B cell (primary cell): ENCODE data around the gene CCNT2. TPM values are rescaled to one million over a fixed set of nuclear protein-coding genes. Genes with fewer than 3 reads are reported as not detected.

Source experiments
- ATAC-seq: fragments of 200-7000 bp; cut with Tn5 transposase; one replicate; pipeline ENCODE4 v1.10.0; 2021; ENCODE audit warnings: low read depth, mild to moderate bottlenecking, moderate number of reproducible peaks, moderate library complexity
- CTCF ChIA-PET: fragments of 350-600 bp; sonication (Branson Sonifier 250); formaldehyde crosslinking; loops from one replicate; lab custom pipeline; 2021; ENCODE audit warnings: antibody characterized with exemption, inconsistent platforms; lab: Charles Lee
- POLR2A ChIA-PET: fragments of 350-600 bp; sonication (Branson Sonifier 250); formaldehyde crosslinking; loops from one replicate; lab custom pipeline; 2021; ENCODE audit warnings: antibody characterized with exemption; lab: Charles Lee
- DNase-seq: peaks from one replicate; pipeline ENCODE4 v3.0.0; 2013
- H2AFZ ChIP-seq: 2 replicates; pipeline ENCODE4 v1.6.1; 2012; ENCODE audit warnings: mild to moderate bottlenecking, low read depth, low read length; ENCODE audit not compliant: insufficient read depth, poor library complexity, severe bottlenecking
- H3K27ac ChIP-seq, 2 donors: 1 replicate in 1 of 2; 2 replicates in 1 of 2; pipeline ENCODE4 v1.5.1; 2012 to 2013; ENCODE audit warnings: low read length in 2 of 2, mild to moderate bottlenecking in 2 of 2, moderate library complexity in 1 of 2
- H3K27me3 ChIP-seq, 4 experiments: fragments of 200-600 bp in 1 of 4; sonication (generic) in 1 of 4; replicated peaks in 1 of 4; 1 replicate in 2 of 4; 2 replicates in 2 of 4; pipeline versions ENCODE4 v1.6.1 to v1.7.0; 2013 to 2016; ENCODE audit warnings: low read length in 3 of 4, mild to moderate bottlenecking in 2 of 4, mixed read lengths in 1 of 4, moderate library complexity in 1 of 4; ENCODE audit not compliant: insufficient read depth in 4 of 4, control insufficient read depth in 3 of 4; ENCODE audit errors: control extremely low read depth in 1 of 4
- H3K36me3 ChIP-seq, 2 experiments: replicated peaks in 1 of 2; 1 replicate in 1 of 2; 2 replicates in 1 of 2; pipeline versions ENCODE4 v1.6.1 to v1.7.1; 2013; ENCODE audit warnings: low read length in 1 of 2; ENCODE audit not compliant: insufficient read depth in 2 of 2, control insufficient read depth in 1 of 2; ENCODE audit errors: control extremely low read depth in 1 of 2, extremely low read depth in 1 of 2
- H3K4me1 ChIP-seq, 2 donors: fragments of 200-600 bp in 1 of 2; sonication (generic) in 1 of 2; 1 replicate in 1 of 2; 2 replicates in 1 of 2; pipeline versions ENCODE4 v1.5.1 to v1.6.1; 2013 to 2017; ENCODE audit warnings: low read length in 2 of 2; ENCODE audit not compliant: control insufficient read depth in 2 of 2, insufficient read depth in 2 of 2
- H3K4me2 ChIP-seq: replicated peaks from 2 replicates; pipeline ENCODE3; 2012; ENCODE audit warnings: mild to moderate bottlenecking, low read depth, low read length; ENCODE audit not compliant: poor library complexity, severe bottlenecking
- H3K4me3 ChIP-seq, 5 experiments: fragments of 200-600 bp in 1 of 5; sonication (generic) in 1 of 5; 1 replicate in 3 of 5; 2 replicates in 2 of 5; pipeline versions ENCODE4 v1.5.1 to v1.7.0; 2011 to 2016; ENCODE audit warnings: low read length in 4 of 5, mild to moderate bottlenecking in 4 of 5, low read depth in 2 of 5, control low read depth in 1 of 5, moderate library complexity in 1 of 5; ENCODE audit not compliant: insufficient read depth in 1 of 5; ENCODE audit errors: control extremely low read depth in 1 of 5, extremely low read depth in 1 of 5
- H3K79me2 ChIP-seq: fragments of 200-600 bp; sonication (generic); one replicate; pipeline ENCODE4 v1.6.0; 2016; ENCODE audit warnings: low read length; ENCODE audit not compliant: control insufficient read depth, insufficient read depth
- H3K9ac ChIP-seq: fragments of 200-600 bp; sonication (generic); 2 replicates; pipeline ENCODE4 v1.6.1; 2017; ENCODE audit warnings: mild to moderate bottlenecking, low read length, moderate library complexity
- H3K9me3 ChIP-seq, 3 donors: one replicate each; pipeline versions ENCODE4 v1.6.1 to v1.7.1; 2013; ENCODE audit warnings: low read length in 2 of 3; ENCODE audit not compliant: control insufficient read depth in 2 of 3, insufficient read depth in 1 of 3; ENCODE audit errors: control extremely low read depth in 1 of 3
- H4K20me1 ChIP-seq: 2 replicates; pipeline ENCODE4 v1.6.0; 2012; ENCODE audit warnings: mild to moderate bottlenecking, low read length; ENCODE audit not compliant: insufficient read depth, control insufficient read depth, poor library complexity, severe bottlenecking
- H3K27ac Mint-ChIP-seq: one replicate; pipeline ENCODE4 v1.8.0; 2021; ENCODE audit warnings: mixed read lengths
- H3K27me3 Mint-ChIP-seq: one replicate; pipeline ENCODE4 v1.8.0; 2021; ENCODE audit warnings: mixed read lengths
- H3K4me1 Mint-ChIP-seq: one replicate; pipeline ENCODE4 v1.8.0; 2021; ENCODE audit warnings: mixed read lengths
- H3K4me3 Mint-ChIP-seq: one replicate; pipeline ENCODE4 v1.8.0; 2021; ENCODE audit warnings: mixed read lengths
- H3K9me3 Mint-ChIP-seq: one replicate; pipeline ENCODE4 v1.8.0; 2022; ENCODE audit warnings: mixed read lengths; ENCODE audit not compliant: insufficient read depth
- CTCF ChIP-seq: fragments of 200-600 bp; IDR thresholded peaks from one replicate; pipeline ENCODE4 v1.8.0; 2022; ENCODE audit warnings: antibody characterized with exemption, mild to moderate bottlenecking
- EZH2 ChIP-seq: IDR thresholded peaks from 2 replicates; pipeline ENCODE4 v1.6.1; 2012; ENCODE audit warnings: borderline replicate concordance, low read depth, mild to moderate bottlenecking, moderate library complexity, low read length; ENCODE audit not compliant: insufficient read depth, poor library complexity, severe bottlenecking
- WGBS: methylation state at CpG from one replicate; pipeline ENCODE4 v1.1.5; 2013; ENCODE audit warnings: missing lambda C conversion rate; ENCODE audit not compliant: insufficient coverage; 5-methylcytosine and 5-hydroxymethylcytosine counted together
- intact Hi-C: fragments of 100-400 bp; cut with micrococcal nuclease; formaldehyde crosslinking; loops from one replicate; pipeline ENCODE4 v1.10.0; 2022
- polyA plus RNA-seq: library from polyadenylated mRNA; depleted of rRNA; stranded (reverse); fragments of >200 nt; gene quantifications from 2 replicates; pipeline ENCODE4 v1.2.3, GENCODE V29; 2012
- total RNA-seq, 2 donors: library from RNA; stranded (reverse); fragments of 120-200 nt in 1 of 2; gene quantifications; 1 replicate in 1 of 2; 2 replicates in 1 of 2; pipeline versions ENCODE4 v1.2.3 to v1.2.4, GENCODE V29; 2013 to 2022

The CCNT2 gene
- total and polyA plus RNA-seq, 2 donors (not counting 1 experiment from before 2014, with no cell fraction given), result 17.4 to 86.7 TPM

GRCh38 chr2:134919341-134920210, 954 bp downstream of the CCNT2 start:
- POLR2A ChIA-PET, result interaction anchor here (0.5 to 1.6 kb wide), 2 partner anchors 612 to 849 kb away, joined by 3 to 8 read pairs; partner anchors contain the start of genes R3HDM1 and ZRANB3

More at GRCh38 chr2:134919341-134920210, 954 bp downstream of the CCNT2 start:
- no peak for DNase-seq
- WGBS, result 3% methylated on average over 19 of the region's 30 CpGs
- CTCF ChIA-PET, result interaction anchor here (0.9 to 1.2 kb wide), 2 partner anchors 9 to 22 kb away, joined by 3 read pairs; no protein-coding TSS in a partner anchor
- no peak for ATAC-seq
- Mint-ChIP-seq H3K9me3 (no peaks in the 10 kb centered on the region), H3K4me1 (peaks cover 54% of the 10 kb centered on the region), H3K4me3 (peak overlapping the region; percentile 85), H3K27ac (peak overlapping the region; percentile 94), H3K27me3 (no peaks in the 10 kb centered on the region)
- Histone ChIP-seq H3K27ac (peak overlapping the region; percentile 94), H3K9ac (peak overlapping the region; percentile 91), H3K4me1 (peaks cover 31 to 33% of the 10 kb centered on the region in 2 donors), H3K9me3 (no peaks in the 10 kb centered on the region), H3K27me3 (no peaks in the 10 kb centered on the region), H3K4me3 (peak overlapping the region; percentile 78 to 98 (median 93)), H3K4me2 (peak overlapping the region; percentile 79), H3K36me3 (peaks cover 0 to 19% of the 10 kb centered on the region in 2 experiments), H3K79me2 (peaks cover 76% of the 10 kb centered on the region), H2AFZ (peak overlapping the region; percentile 91), H4K20me1 (peaks cover 28% of the 10 kb centered on the region)
- intact Hi-C loops, result loop anchor here (5.0 kb wide), 2 partner anchors 642 to 802 kb away; no protein-coding TSS in a partner anchor
- TF ChIP-seq EZH2 (no peak), CTCF (no peak)
